Hepatocyte (in vitro differentiated cells): ENCODE results near the gene DTL.

ENCODE experiments used
- CTCF ChIP-seq: fragments of 200-600 bp; sonication (generic); IDR thresholded peaks from 2 replicates; pipeline ENCODE4 v1.5.1; 2016; ENCODE audit warnings: antibody characterized with exemption, mild to moderate bottlenecking; ENCODE audit not compliant: poor library complexity
- EZH2 ChIP-seq: fragments of 200-600 bp; sonication (generic); IDR thresholded peaks from 2 replicates; pipeline ENCODE4 v1.6.1; 2016; ENCODE audit warnings: antibody characterized with exemption, mild to moderate bottlenecking, borderline replicate concordance
- EZH2phosphoT487 ChIP-seq: fragments of 200-600 bp; sonication (generic); IDR thresholded peaks from one replicate; pipeline ENCODE4 v1.6.1; 2018; ENCODE audit warnings: antibody characterized with exemption, mild to moderate bottlenecking, low read depth, moderate library complexity; ENCODE audit not compliant: unreplicated experiment, severe bottlenecking

GRCh38 chr1:212007886-212008285 is 27.7 kb upstream of the DTL start:
- TF ChIP-seq CTCF: no peak
- TF ChIP-seq EZH2: no peak
- TF ChIP-seq EZH2phosphoT487: no peak
